OCI-LY7 (cell line): Measurements from ENCODE around the gene GPR35. TPM values are rescaled to one million over a fixed set of nuclear protein-coding genes. Genes with fewer than 3 reads are reported as not detected.
A peak's percentile ranks its signal among the peaks of the same experiment; 100 is the strongest.

Experiments
- BruUV-seq: library from RNA; stranded (reverse); fragments of 400-500 nt; replicated peaks from 2 replicates; lab custom pipeline; 2021; lab: Mats Ljungman, UMichigan
- CTCF ChIA-PET: fragments of 300-600 bp; sonication (Branson Sonifier 250); formaldehyde crosslinking; loops from one replicate; lab custom pipeline; 2022; ENCODE audit warnings: antibody characterized with exemption; ENCODE audit not compliant: unreplicated experiment; lab: Charles Lee
- POLR2A ChIA-PET: fragments of 300-600 bp; sonication (Branson Sonifier 250); formaldehyde crosslinking; loops from one replicate; lab custom pipeline; 2022; ENCODE audit warnings: antibody characterized with exemption; lab: Charles Lee
- DNase-seq: peaks from one replicate; pipeline ENCODE4 v3.0.0-alpha.2; 2015; ENCODE audit warnings: low spot score
- H2AFZ ChIP-seq: fragments of 200-600 bp; sonication (generic), shearing (Covaris generic); 2 replicates; pipeline ENCODE4 v1.6.1; 2014; ENCODE audit warnings: mild to moderate bottlenecking, antibody characterized with exemption, low read length, moderate library complexity
- H3K27ac ChIP-seq: fragments of 200-600 bp; sonication (generic); 2 replicates; pipeline ENCODE4 v1.5.1; 2014; ENCODE audit warnings: mixed run types, low read depth, mild to moderate bottlenecking, moderate library complexity, low read length, inconsistent platforms; ENCODE audit not compliant: poor library complexity, severe bottlenecking
- H3K36me3 ChIP-seq: fragments of 200-600 bp; sonication (generic); 2 replicates; pipeline ENCODE4 v1.6.1; 2014; ENCODE audit warnings: mild to moderate bottlenecking, antibody characterized with exemption, low read length, moderate library complexity, mixed read lengths; ENCODE audit not compliant: insufficient read depth
- H3K4me1 ChIP-seq: fragments of 200-600 bp; sonication (generic); 2 replicates; pipeline ENCODE4 v1.5.1; 2014; ENCODE audit warnings: mild to moderate bottlenecking, low read length; ENCODE audit not compliant: insufficient read depth, poor library complexity, severe bottlenecking
- H3K4me2 ChIP-seq: fragments of 200-600 bp; sonication (generic); 2 replicates; pipeline ENCODE4 v1.6.1; 2014; ENCODE audit warnings: mild to moderate bottlenecking, low read length
- H3K4me3 ChIP-seq: fragments of 200-600 bp; sonication (generic); 2 replicates; pipeline ENCODE4 v1.5.1; 2014; ENCODE audit warnings: mild to moderate bottlenecking, low read depth, low read length; ENCODE audit not compliant: poor library complexity, severe bottlenecking
- H3K79me2 ChIP-seq: fragments of 200-600 bp; sonication (generic); 2 replicates; pipeline ENCODE4 v1.6.1; 2016; ENCODE audit warnings: low read depth, mild to moderate bottlenecking, low read length, moderate library complexity, mixed read lengths; ENCODE audit not compliant: insufficient read depth
- H3K9me2 ChIP-seq: fragments of 200-600 bp; sonication (generic); 2 replicates; pipeline ENCODE4 v1.6.1; 2016; ENCODE audit warnings: mild to moderate bottlenecking, low read length, mixed read lengths; ENCODE audit not compliant: insufficient read depth
- H3K9me3 ChIP-seq: fragments of 200-600 bp; sonication (generic); 2 replicates; pipeline ENCODE4 v1.6.1; 2014; ENCODE audit warnings: mild to moderate bottlenecking, mixed run types, low read length, mixed read lengths
- H4K20me1 ChIP-seq: fragments of 200-600 bp; sonication (generic); 2 replicates; pipeline ENCODE4 v1.6.1; 2014; ENCODE audit warnings: mild to moderate bottlenecking, antibody characterized with exemption, low read length, moderate library complexity, mixed read lengths; ENCODE audit not compliant: insufficient read depth
- EZH2phosphoT487 ChIP-seq: fragments of 200-600 bp; sonication (generic); IDR thresholded peaks from 2 replicates; pipeline ENCODE4 v1.6.1; 2018; ENCODE audit warnings: low read depth, borderline replicate concordance, mild to moderate bottlenecking, mixed run types, antibody characterized with exemption, low read length, moderate library complexity, mixed read lengths
- intact Hi-C: fragments of 100-400 bp; cut with micrococcal nuclease; formaldehyde crosslinking; loops from one replicate; pipeline ENCODE4 v1.10.0; 2022; ENCODE audit not compliant: unreplicated experiment
- total RNA-seq, 2 experiments: library from RNA; depleted of rRNA in 1 of 2; stranded (reverse); fragments of >200 nt in 1 of 2; shearing (Covaris generic) in 1 of 2; gene quantifications; 2 replicates each; pipeline ENCODE4 v1.2.3, GENCODE V29; 2014 to 2022
- TF ChIP-seq, protein P1 (sequence below): fragments of 200-600 bp; sonication (generic); conservative IDR thresholded peaks from 2 replicates; pipeline ENCODE4 v1.5.1; 2014; ENCODE audit warnings: mild to moderate bottlenecking, antibody characterized with exemption, low read length, moderate library complexity, mixed read lengths

The GPR35 gene
- total RNA-seq, 2 experiments from 2014 or later = 0.88 to 2.4 TPM

DNA sequence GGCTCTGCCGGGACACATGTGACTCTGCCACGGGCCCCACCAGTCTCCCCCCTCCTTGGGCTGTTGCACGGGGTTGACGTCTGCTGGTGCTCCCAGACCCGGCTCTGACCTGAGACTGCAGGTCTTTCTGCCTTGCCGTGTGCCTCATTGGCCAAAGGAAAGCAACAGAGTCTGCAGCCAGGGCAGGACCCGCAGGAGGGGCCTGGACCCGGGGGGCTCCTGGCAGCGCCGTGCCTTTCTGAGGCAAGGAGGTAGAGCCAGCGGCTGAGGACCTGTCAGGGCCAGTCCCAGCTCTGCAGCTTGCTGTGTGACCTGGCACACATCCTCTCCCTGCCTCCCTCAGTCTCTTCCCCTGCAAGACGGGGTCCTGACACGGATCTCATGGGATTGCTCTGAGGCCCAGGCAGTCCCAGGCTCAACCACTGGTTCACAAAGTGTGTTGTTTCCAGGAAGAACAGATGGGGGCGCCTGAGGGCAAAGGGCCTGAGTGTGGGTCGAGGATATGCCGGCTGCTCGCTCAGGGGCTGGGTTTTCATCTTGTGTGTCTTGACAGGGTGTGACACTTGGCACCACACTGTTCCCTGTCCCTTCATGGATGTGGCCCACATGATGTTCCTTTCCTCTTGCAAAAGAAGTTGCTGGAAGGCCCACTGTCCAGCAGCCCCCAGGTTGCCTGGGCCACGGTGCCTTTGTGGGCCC lies 29.8 kb upstream of the GPR35 start:
- ChIA-PET POLR2A (no interaction called here), CTCF (no interaction called here)
- H3K79me2 ChIP-seq = no peaks in the 10 kb centered on the region
- peak; percentile 43 for DNase-seq
- H3K9me2 ChIP-seq = no peaks in the 10 kb centered on the region
- no peak overlapping the region for H2AFZ ChIP-seq
- H3K4me1 ChIP-seq = no peaks in the 10 kb centered on the region
- no TSS peak for BruUV-seq
- no peak overlapping the region for H3K27ac ChIP-seq
- no peak overlapping the region for H3K4me2 ChIP-seq
- no peaks in the 10 kb centered on the region for H3K9me3 ChIP-seq
- intact Hi-C loops = no loop called here
- H3K4me3 ChIP-seq = no peak overlapping the region
- TF ChIP-seq EZH2phosphoT487 = no peak
- TF ChIP-seq, protein P1, sequence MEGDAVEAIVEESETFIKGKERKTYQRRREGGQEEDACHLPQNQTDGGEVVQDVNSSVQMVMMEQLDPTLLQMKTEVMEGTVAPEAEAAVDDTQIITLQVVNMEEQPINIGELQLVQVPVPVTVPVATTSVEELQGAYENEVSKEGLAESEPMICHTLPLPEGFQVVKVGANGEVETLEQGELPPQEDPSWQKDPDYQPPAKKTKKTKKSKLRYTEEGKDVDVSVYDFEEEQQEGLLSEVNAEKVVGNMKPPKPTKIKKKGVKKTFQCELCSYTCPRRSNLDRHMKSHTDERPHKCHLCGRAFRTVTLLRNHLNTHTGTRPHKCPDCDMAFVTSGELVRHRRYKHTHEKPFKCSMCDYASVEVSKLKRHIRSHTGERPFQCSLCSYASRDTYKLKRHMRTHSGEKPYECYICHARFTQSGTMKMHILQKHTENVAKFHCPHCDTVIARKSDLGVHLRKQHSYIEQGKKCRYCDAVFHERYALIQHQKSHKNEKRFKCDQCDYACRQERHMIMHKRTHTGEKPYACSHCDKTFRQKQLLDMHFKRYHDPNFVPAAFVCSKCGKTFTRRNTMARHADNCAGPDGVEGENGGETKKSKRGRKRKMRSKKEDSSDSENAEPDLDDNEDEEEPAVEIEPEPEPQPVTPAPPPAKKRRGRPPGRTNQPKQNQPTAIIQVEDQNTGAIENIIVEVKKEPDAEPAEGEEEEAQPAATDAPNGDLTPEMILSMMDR = peak; percentile 73
- peaks cover 36% of the 10 kb centered on the region; the same call in 1 of the 2 replicates for H3K36me3 ChIP-seq
- no peaks in the 10 kb centered on the region; the same call in 1 of the 2 replicates for H4K20me1 ChIP-seq

DNA sequence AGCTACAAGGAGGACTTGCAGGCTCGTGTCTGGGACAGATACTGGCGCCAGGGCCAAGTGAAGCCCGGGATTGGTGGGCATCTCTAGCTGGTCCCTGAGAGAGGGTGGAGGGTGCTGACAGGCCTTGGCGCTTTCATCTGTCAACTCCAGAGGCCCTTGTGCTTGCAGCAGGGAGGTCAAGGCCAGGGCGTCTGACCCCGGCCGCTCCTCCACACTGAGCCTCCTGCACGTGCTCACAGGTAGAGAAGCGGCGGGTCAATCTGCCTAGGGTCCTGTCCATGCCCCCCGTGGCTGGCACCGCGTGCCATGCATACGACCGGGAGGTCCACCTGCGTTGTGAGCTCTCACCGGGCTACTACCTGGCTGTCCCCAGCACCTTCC lies 29.2 kb upstream of the GPR35 start:
- intact Hi-C loops = no loop called here
- Histone ChIP-seq H3K27ac (no peak overlapping the region), H3K79me2 (no peaks in the 10 kb centered on the region), H3K4me2 (no peak overlapping the region), H3K9me2 (no peaks in the 10 kb centered on the region), H3K36me3 (peaks cover 31% of the 10 kb centered on the region; the same call in 1 of the 2 replicates), H3K4me1 (no peaks in the 10 kb centered on the region), H3K9me3 (no peaks in the 10 kb centered on the region), H2AFZ (no peak overlapping the region), H4K20me1 (no peaks in the 10 kb centered on the region; the same call in 1 of the 2 replicates), H3K4me3 (no peak overlapping the region)
- CTCF ChIA-PET = no interaction called here
- BruUV-seq = no TSS peak
- POLR2A ChIA-PET = no interaction called here
- DNase-seq = no peak
- TF ChIP-seq EZH2phosphoT487 = no peak
- TF ChIP-seq, protein P1 = no peak

DNA sequence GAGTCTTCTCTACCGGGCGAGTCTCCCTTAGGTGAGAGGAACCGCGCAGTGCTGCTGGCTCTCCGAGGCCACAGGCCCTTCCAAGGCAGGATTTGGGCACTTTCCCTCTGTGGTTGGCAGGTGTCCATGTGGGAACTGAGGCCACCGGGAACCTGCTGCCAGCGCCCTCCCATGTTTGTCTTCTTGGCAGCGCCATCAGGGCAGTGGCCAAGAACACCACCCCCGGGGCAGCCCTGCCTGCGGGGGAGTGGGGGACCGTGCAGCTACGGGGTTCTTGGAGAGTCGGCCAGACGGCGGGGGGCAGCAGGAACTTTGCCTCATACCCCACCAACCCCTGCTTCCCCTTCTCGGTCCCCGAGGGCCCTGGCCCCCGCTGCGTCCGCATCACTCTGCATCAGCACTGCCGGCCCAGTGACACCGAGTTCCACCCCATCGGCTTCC lies 28.8 kb upstream of the GPR35 start:
- no peak overlapping the region for H3K27ac ChIP-seq
- H3K4me1 ChIP-seq = no peaks in the 10 kb centered on the region
- no peaks in the 10 kb centered on the region; the same call in 1 of the 2 replicates for H4K20me1 ChIP-seq
- H3K36me3 ChIP-seq = peaks cover 26% of the 10 kb centered on the region; the same call in 1 of the 2 replicates
- no peak for TF ChIP-seq EZH2phosphoT487
- TF ChIP-seq, protein P1 = no peak
- H3K79me2 ChIP-seq = no peaks in the 10 kb centered on the region
- CTCF ChIA-PET = no interaction called here
- no peak overlapping the region for H2AFZ ChIP-seq
- H3K4me2 ChIP-seq = no peak overlapping the region
- no peaks in the 10 kb centered on the region for H3K9me2 ChIP-seq
- no TSS peak for BruUV-seq
- intact Hi-C loops = no loop called here
- H3K9me3 ChIP-seq = no peaks in the 10 kb centered on the region
- no peak overlapping the region for H3K4me3 ChIP-seq
- POLR2A ChIA-PET = no interaction called here
- no peak for DNase-seq
